Erythroblast (primary cell): Measurements from ENCODE around the gene ZG16.

Experiments
- GATA1 ChIP-seq: IDR thresholded peaks from 2 replicates; pipeline ENCODE4 v1.6.1; 2011; ENCODE audit warnings: low read depth, mild to moderate bottlenecking, control low read depth, low read length, moderate library complexity
- POLR2A ChIP-seq: IDR thresholded peaks from 2 replicates; pipeline ENCODE4 v1.6.1; 2011; ENCODE audit warnings: mild to moderate bottlenecking, low read length

GRCh38 chr16:29791845-29792807 lies 14.1 kb downstream of the ZG16 start:
- no peak for TF ChIP-seq POLR2A
- TF ChIP-seq GATA1: no peak
